Keratinocyte (primary cell): ENCODE results near the gene PPRC1.

Experiments used
- EZH2 ChIP-seq: IDR thresholded peaks from one replicate; pipeline ENCODE4 v1.6.1; 2012; ENCODE audit warnings: inconsistent platforms, mild to moderate bottlenecking, low read length, moderate library complexity
- TF ChIP-seq, protein P1 (sequence below), 3 experiments: IDR thresholded peaks in 1 of 3; conservative IDR thresholded peaks in 1 of 3; optimal IDR thresholded peaks in 1 of 3; 2 replicates in 2 of 3; 3 replicates in 1 of 3; pipeline versions ENCODE3 to v1.5.1; 2011; ENCODE audit warnings: low read length in 3 of 3, mild to moderate bottlenecking in 3 of 3, moderate library complexity in 2 of 3, control low read depth in 1 of 3, inconsistent platforms in 1 of 3; ENCODE audit not compliant: insufficient read depth in 2 of 3; ENCODE audit errors: extremely low read depth in 1 of 3

DNA sequence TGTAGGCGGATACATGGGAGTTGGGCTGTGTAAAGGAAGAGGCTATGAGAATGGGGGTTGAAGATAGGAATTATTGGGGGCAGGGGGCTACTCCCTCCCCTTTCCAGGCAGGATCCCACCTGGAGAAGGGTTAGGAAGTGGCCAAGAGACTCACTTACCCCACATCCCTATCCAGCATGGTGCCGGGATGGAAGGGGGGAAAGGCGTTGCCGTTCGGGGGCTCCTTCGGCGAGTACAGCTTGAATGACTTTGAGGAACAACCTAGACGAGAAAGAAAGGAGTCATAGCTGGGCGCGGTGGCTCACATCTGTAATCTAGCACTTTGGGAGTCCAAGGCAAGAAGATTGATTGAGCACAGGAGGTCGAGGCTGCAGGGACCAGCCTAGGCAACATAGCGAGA, 21.6 kb upstream of the PPRC1 start:
- TF ChIP-seq, protein P1, sequence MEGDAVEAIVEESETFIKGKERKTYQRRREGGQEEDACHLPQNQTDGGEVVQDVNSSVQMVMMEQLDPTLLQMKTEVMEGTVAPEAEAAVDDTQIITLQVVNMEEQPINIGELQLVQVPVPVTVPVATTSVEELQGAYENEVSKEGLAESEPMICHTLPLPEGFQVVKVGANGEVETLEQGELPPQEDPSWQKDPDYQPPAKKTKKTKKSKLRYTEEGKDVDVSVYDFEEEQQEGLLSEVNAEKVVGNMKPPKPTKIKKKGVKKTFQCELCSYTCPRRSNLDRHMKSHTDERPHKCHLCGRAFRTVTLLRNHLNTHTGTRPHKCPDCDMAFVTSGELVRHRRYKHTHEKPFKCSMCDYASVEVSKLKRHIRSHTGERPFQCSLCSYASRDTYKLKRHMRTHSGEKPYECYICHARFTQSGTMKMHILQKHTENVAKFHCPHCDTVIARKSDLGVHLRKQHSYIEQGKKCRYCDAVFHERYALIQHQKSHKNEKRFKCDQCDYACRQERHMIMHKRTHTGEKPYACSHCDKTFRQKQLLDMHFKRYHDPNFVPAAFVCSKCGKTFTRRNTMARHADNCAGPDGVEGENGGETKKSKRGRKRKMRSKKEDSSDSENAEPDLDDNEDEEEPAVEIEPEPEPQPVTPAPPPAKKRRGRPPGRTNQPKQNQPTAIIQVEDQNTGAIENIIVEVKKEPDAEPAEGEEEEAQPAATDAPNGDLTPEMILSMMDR (optimal IDR thresholded peaks at IDR 0.05 in 1 of 3, IDR thresholded peaks at IDR 0.05 in 1 of 3, conservative IDR thresholded peaks at IDR 0.05 in 1 of 3; ENCODE audit: extremely low read depth in 1 of 3, insufficient read depth in 2 of 3, low read length in 3 of 3): no peak
- no peak for TF ChIP-seq EZH2
